Erythroblast (primary cell): ENCODE data around the gene CPA5.

Experiments
- GATA1 ChIP-seq: IDR thresholded peaks from 2 replicates; pipeline ENCODE4 v1.6.1; 2011; ENCODE audit warnings: low read depth, mild to moderate bottlenecking, control low read depth, low read length, moderate library complexity
- POLR2A ChIP-seq: IDR thresholded peaks from 2 replicates; pipeline ENCODE4 v1.6.1; 2011; ENCODE audit warnings: mild to moderate bottlenecking, low read length

- TF ChIP-seq POLR2A (no peak), GATA1 (no peak)
Observed at GRCh38 chr7:130301501-130302020, 43.1 kb upstream of the CPA5 start.
